Inferior parietal cortex (tissue), 1 donor: Measurements from ENCODE around the gene RNF141.

Source experiments
- DNase-seq: peaks from one replicate; pipeline ENCODE4 v3.0.0-alpha.2; 2016; ENCODE audit errors: extremely low spot score

The RNF141 gene

GRCh38 chr11:10561043-10561818 lies 20.2 kb upstream of the RNF141 start:
- DNase-seq = no peak

- no peak for DNase-seq
These were observed 17.3 kb upstream of the RNF141 start for GRCh38 chr11:10558288-10558687.

DNA sequence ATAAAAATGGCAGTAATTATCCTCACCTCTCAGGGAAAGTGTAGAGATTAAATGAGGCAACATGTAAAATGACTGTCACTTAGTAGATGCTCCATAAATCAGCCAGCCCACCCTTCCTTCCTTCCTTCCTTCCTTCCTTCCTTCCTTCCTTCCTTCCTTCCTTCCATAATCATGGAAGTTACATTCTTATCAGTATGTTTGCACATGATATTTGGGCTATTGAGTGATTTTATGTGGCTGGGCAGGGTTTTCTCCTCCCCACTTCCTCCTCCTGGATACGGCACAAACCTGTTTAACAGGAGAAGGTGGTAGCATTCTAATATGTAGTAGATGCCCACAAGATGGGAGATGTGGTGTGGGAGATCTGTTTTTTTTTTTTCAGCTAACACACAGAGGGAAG lies 15.6 kb upstream of the RNF141 start:
- no peak for DNase-seq

DNA sequence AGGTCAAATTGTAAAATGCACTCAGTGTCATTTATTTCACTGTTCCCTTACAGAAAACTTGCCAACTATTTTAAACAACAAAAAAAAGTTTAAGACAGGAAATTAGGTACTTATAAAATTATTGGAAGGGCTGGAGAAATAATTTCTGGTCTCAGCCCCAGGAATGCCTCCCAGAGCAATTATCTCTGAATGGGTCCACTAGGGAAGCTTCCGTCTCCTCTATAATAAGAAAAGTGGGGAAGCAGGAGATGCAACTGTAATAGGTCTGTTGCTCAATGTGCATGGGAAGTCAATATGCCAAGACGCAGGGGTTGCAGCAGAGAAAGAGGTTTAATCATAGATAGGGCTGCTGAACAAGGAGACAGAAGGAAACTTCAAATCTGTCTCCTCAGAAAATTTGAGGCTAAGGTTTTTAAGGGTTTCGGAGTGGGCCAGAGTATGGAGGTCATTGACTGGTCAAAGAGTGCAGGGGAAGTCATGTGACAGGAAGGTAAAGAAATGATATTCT lies 10.9 kb upstream of the RNF141 start:
- DNase-seq = no peak

DNA sequence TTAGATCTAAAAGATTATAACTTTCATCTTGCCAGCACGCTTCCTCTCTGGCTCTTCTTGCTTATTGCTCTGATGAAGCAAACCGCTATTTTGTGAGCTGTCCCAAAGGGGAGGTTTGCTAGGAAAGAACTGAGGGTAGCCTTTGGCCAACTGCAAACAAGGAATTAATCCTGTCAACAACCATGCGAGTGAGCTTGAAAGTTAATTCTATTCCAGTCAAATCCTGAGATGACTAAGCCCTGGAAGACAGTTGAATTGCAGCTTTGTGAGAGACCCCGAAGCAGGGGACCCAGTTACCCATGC lies 10.3 kb upstream of the RNF141 start:
- no peak for DNase-seq

DNA sequence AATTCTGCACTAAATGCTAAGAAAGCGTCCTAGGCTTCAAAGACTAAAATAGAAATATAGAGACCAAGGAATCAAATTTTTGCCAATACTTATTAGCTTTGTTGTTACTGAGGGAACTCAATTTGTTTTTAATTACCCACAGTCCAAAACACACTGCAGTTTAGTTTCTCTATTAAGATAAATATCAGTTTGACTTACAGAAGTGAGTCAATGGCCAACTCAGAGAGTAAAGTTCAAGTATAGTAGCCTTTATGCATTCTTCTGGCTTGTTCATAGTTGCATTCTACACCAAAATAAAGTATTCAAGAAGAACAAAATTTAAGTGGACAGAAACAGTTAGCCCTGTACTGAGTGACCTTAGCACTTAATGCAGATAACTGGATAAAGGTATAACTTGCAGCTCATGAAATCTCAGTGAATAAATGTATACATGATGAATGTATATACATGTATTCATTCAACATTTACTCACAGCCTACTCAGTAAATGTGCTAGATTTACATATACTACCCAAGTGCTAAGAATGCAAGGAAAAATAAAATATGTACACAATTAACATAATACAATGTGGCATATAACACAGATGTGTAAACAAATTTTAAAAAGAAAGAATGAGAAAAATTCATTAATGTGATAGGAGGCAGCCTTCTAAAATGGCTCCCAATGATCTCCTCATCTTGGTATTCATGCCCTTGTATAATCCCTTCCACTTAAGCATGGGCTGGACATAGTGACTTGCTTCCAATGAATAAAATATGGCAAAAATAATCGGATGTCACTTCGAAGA lies 9.7 kb upstream of the RNF141 start:
- no peak for DNase-seq

GRCh38 chr11:10544491-10545465 lies 3.8 kb upstream of the RNF141 start:
- DNase-seq = no peak

DNA sequence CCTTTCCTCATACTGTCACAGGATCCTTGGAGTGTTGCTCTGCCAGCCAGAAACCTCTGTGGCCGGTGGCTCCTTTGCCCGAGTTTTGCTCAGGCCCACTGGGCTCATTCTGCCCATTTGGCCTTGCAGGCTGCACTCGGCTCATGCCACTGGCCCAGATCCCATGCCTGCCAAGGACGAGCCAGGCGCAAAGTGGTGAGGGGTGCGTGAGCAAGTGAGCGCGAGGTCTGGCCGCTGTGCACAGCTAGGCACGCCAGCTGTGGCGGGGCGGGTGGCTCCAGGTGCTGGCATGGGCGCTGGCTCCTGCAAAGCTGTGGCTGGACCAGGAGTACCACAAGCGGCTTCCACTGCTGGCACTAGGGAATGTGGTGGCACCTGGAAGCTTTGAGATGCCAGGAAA lies 2.8 kb upstream of the RNF141 start:
- no peak for DNase-seq

DNA sequence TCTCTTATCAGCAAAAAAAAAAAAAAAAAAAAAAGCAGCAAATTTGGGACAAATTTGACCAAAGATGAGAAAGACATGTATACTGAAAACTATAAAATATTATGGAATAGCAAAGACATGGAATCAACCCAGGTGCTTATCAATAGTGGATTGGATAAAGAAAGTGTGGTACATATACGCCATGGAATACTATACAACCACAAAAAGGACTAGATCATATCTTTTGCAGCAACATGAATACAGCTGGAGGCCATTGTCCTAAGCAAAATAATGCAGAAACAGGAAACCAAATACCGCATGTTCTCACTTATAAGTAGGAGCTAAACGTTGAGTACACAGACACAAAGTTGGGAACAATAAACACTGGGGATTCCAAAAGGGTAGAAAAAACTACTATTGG lies 1.8 kb upstream of the RNF141 start:
- no peak for DNase-seq

DNA sequence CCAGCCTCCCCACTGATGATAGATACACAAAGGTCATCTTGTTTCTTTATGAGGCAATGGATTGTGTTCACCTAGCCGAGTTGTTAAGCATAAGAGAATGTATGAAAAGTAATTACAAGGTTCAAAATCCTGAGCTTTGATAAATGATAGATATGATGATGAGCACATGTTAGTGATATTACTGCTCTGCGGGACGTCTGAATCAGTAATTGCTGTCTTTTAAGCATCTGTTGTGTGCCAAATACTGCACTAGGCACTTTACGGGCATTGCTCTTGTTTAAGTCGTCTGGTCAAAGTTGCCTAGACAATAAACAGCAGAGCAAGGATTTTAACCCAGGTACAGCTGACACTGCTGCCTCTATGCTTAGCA lies 559 bp upstream of the RNF141 start:
- DNase-seq = no peak

DNA sequence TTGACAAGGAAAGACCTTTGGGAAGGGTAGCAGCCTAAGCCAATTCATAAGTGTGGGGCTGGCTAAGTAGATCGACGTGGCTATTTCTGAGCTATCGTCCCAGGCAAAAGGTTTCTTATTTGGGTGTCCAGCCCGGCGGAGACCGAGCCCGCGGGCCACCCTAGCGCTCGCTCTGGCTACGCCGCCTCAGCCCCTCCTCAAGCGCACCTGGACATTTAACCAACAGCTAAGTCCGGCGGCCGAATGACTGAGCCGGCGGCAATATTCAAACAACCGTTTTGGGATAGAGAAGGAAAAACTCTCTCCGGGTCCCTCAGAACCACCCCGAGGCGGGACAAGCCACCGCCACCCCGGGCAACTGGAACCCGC lies 457 bp downstream of the RNF141 start:
- DNase-seq = no peak

DNA sequence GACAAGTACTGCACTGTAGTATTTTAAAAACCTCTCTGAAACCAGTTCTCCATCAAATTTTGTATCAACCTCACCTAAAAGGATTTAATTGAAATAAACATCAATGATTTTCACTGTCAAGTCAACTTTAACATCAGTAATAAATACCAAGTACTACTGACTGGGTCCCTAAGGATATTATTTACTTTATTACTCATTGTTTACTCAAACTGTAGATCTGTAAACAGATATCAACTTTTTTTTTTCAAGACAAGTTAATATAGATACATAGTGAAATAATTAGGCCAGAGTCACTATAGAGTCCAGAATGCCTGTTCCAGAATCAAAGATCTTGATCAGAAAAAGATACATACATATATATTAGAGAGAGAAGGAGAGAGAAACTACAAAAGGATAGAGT lies 1.6 kb downstream of the RNF141 start:
- no peak for DNase-seq

- no peak for DNase-seq
These were observed 2.1 kb downstream of the RNF141 start for GRCh38 chr11:10538924-10539323.

DNA sequence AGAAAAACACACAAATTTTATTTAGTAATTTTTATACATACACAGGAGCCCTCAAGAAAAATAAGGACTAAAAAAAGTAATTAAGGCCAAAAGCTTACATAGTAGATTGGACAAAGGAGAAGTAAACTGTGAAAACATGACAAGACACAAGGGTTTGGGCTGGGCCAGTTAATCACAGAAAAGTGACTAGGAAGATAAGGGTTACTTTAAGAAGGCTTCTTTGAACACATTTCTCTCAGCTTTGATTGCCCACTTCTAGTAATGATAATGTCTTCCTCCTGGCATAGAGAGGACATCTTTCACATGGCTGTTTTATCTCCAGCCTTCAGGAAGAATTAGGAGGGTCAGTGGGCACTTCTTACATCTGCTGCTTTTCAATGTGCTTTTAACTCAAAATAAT lies 3.4 kb downstream of the RNF141 start:
- no peak for DNase-seq

GRCh38 chr11:10534316-10534715 lies 6.7 kb downstream of the RNF141 start:
- DNase-seq = no peak

DNA sequence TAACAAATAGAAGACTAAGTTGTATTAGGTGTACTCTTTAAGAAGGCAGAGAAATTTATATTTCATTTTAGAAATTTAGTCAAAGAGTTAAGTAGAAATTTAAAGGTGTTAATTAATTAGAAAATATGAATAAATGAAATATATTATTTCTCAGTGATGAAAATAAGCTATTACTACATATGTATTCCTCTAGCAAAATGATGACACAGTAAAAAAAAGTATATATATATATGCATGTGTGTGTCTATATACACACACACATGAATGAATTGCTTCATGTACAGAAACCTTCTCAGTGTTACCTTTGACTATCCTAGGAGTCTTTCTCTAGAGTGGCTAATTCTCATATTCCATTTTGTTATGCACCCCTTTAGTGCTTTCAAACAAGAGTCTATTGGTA lies 7.7 kb downstream of the RNF141 start:
- no peak for DNase-seq

- no peak for DNase-seq
These were observed 8.5 kb downstream of the RNF141 start for GRCh38 chr11:10532526-10532925.

GRCh38 chr11:10529279-10529678 lies 11.7 kb downstream of the RNF141 start:
- no peak for DNase-seq

DNA sequence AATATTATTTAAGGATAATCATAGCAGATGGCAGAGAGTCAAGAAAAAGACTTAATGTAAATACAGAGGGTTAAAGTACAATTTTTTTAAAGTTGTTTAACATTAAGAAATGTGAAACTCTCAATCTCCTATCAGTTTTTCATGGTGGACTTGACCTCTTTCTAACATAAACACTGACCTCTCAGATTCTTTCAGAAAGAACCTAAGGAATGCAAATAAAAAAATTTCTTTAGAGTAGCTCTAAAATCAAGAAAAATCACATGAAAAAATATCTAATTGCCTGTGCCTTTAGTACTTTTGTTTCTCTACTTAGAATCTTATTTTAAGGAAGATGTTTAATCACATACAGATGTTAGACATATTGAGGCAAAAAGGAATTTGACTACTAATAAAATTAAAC lies 12.9 kb downstream of the RNF141 start:
- DNase-seq = peak; percentile 11

DNA sequence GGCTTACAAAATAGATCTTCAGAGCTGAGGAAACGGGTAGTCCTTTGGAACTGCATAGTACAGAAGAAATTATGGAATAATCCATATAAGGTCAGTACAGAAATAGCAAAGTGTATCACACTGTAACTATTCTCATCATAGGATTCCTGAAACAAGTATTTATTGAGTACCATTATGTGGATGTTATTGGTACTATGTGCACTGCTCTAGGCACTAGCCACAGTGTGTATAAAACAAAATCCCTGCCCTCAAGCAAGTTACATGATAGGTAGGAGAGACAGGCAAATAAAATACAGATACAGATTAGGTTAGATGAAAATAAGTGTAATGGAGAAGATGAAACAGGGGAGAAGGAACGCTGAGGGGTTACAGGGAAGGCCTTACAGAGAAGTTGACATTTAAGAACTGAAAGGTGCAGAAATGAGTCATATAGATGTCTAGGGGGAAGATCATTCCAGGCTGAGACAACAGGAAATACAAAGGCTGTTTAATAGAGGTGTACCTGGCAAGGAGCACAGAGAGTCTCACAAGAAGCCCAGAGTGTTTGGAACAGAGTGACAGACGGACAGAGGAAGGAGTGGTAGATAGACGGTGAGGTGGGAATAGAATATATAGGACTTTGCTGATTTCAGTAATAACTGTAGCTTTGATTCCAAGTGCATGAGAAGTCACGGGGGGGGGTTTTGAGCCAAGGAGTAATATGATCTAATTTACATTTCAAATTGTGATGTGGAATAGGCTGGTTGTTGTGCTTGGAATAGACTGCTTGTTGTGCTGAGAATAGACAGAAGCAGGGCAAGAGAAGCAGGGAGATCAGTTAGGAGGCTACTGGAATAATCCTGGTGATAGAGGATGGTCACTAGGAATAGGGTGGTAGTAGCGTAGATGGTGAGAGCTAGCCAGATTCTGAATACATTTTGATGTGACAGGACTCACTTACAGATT lies 13.7 kb downstream of the RNF141 start:
- DNase-seq = peak; percentile 42

GRCh38 chr11:10524471-10524870 lies 16.5 kb downstream of the RNF141 start:
- DNase-seq = no peak
